Endodermal cell (in vitro differentiated cells): ENCODE results near the gene CTTNBP2NL. TPM values are rescaled to one million over a fixed set of nuclear protein-coding genes. Genes with fewer than 3 reads are reported as not detected.

Experiments used
- DNase-seq: peaks from one replicate; pipeline ENCODE4 v3.0.0-alpha.2; 2017
- H3K27ac ChIP-seq: 2 replicates; pipeline ENCODE4 v1.5.1; 2013; ENCODE audit warnings: mild to moderate bottlenecking, low read depth, low read length, moderate library complexity
- H3K27me3 ChIP-seq: 2 replicates; pipeline ENCODE4 v1.6.1; 2013; ENCODE audit warnings: mild to moderate bottlenecking, low read length, moderate library complexity; ENCODE audit not compliant: insufficient read depth, control insufficient read depth, poor library complexity, severe bottlenecking
- H3K36me3 ChIP-seq: 2 replicates; pipeline ENCODE4 v1.7.0; 2013; ENCODE audit warnings: mild to moderate bottlenecking, low read length, moderate library complexity; ENCODE audit not compliant: control insufficient read depth, insufficient read depth
- H3K4me1 ChIP-seq: one replicate; pipeline ENCODE4 v1.7.0; 2013; ENCODE audit warnings: low read length; ENCODE audit not compliant: control insufficient read depth, insufficient read depth
- H3K4me3 ChIP-seq: 2 replicates; pipeline ENCODE4 v1.5.1; 2013; ENCODE audit warnings: mild to moderate bottlenecking, low read length, moderate library complexity
- H3K9ac ChIP-seq: 2 replicates; pipeline ENCODE4 v1.6.1; 2013; ENCODE audit warnings: mild to moderate bottlenecking, low read length, moderate library complexity; ENCODE audit not compliant: poor library complexity, severe bottlenecking; ENCODE audit errors: extremely low read depth
- H3K9me3 ChIP-seq: 2 replicates; pipeline ENCODE4 v1.6.1; 2013; ENCODE audit warnings: mild to moderate bottlenecking, low read length, moderate library complexity; ENCODE audit not compliant: control insufficient read depth
- H3K27ac Mint-ChIP-seq: 2 replicates; pipeline ENCODE4 v1.8.0; 2020; ENCODE audit warnings: mixed read lengths
- H3K27me3 Mint-ChIP-seq: 2 replicates; pipeline ENCODE4 v1.8.0; 2021; ENCODE audit warnings: mild to moderate bottlenecking, mixed read lengths; ENCODE audit not compliant: insufficient read depth
- H3K36me3 Mint-ChIP-seq: 2 replicates; pipeline ENCODE4 v1.8.0; 2020; ENCODE audit warnings: low read depth, mixed read lengths
- H3K4me1 Mint-ChIP-seq: 2 replicates; pipeline ENCODE4 v1.8.0; 2020; ENCODE audit warnings: mixed read lengths
- H3K4me3 Mint-ChIP-seq: 2 replicates; pipeline ENCODE4 v1.8.0; 2020; ENCODE audit warnings: mild to moderate bottlenecking, moderate library complexity, mixed read lengths
- H3K9me3 Mint-ChIP-seq: 2 replicates; pipeline ENCODE4 v1.8.0; 2020; ENCODE audit warnings: mild to moderate bottlenecking, mixed read lengths
- WGBS, 2 experiments: methylation state at CpG; one replicate each; pipeline versions ENCODE4 v1.1.5 to v1.1.7; 2013; ENCODE audit warnings: missing lambda C conversion rate in 2 of 2, mixed read lengths in 1 of 2; ENCODE audit not compliant: insufficient coverage in 1 of 2, insufficient read length in 1 of 2; 5-methylcytosine and 5-hydroxymethylcytosine counted together
- total RNA-seq, 2 donors: library from RNA; stranded (reverse); fragmentation: NEBNext Ultra II Directional in 1 of 2; extraction: Animal tissue kit (Norgen Biotek cat#: 25700) in 1 of 2; gene quantifications; 2 replicates in 1 of 2; 3 replicates in 1 of 2; pipeline ENCODE4 v1.2.1, GENCODE V29; 2021
- TF ChIP-seq, protein P1 (sequence below): fragments of 200-600 bp; sonication (generic); conservative IDR thresholded peaks from 2 replicates; pipeline ENCODE4 v1.5.0; 2021; ENCODE audit warnings: antibody characterized with exemption, mild to moderate bottlenecking

The CTTNBP2NL gene
- total RNA-seq, 2 donors from 2014 or later: 36.0 to 41.5 TPM

DNA sequence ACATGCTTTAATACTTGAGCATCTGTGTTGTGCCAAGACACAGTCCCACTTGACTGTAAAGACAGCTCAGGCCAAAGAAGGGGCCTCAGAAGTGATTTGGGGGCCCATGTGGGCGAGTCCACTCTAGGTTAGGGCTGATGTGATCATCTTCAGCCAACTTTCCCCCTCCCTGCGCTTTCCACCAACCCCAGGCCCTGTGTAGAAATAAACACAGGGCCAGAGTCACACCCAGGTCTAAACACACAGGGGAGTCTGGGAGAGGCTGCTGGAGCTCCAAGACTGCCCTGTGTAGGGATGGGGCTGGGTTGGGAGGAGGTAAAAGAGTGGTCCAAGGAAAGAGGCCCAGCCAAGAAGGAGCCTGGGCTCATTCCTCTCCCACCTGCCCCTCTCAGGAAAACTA lies 110.3 kb downstream of the CTTNBP2NL start:
- H3K4me1 Mint-ChIP-seq: peaks cover 22% of the 10 kb centered on the region
- peaks cover 93% of the 10 kb centered on the region for H3K27me3 Mint-ChIP-seq

GRCh38 chr1:112506731-112507130 lies 110.7 kb downstream of the CTTNBP2NL start:
- H3K4me1 Mint-ChIP-seq: peaks cover 21% of the 10 kb centered on the region
- TF ChIP-seq, protein P1, sequence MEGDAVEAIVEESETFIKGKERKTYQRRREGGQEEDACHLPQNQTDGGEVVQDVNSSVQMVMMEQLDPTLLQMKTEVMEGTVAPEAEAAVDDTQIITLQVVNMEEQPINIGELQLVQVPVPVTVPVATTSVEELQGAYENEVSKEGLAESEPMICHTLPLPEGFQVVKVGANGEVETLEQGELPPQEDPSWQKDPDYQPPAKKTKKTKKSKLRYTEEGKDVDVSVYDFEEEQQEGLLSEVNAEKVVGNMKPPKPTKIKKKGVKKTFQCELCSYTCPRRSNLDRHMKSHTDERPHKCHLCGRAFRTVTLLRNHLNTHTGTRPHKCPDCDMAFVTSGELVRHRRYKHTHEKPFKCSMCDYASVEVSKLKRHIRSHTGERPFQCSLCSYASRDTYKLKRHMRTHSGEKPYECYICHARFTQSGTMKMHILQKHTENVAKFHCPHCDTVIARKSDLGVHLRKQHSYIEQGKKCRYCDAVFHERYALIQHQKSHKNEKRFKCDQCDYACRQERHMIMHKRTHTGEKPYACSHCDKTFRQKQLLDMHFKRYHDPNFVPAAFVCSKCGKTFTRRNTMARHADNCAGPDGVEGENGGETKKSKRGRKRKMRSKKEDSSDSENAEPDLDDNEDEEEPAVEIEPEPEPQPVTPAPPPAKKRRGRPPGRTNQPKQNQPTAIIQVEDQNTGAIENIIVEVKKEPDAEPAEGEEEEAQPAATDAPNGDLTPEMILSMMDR: no peak
- no peak overlapping the region for H3K4me3 ChIP-seq
- no peaks in the 10 kb centered on the region for H3K36me3 Mint-ChIP-seq
- H3K27me3 ChIP-seq: peaks cover 99% of the 10 kb centered on the region
- no peak for DNase-seq
- H3K27me3 Mint-ChIP-seq: peaks cover 93% of the 10 kb centered on the region
- no peaks in the 10 kb centered on the region for H3K36me3 ChIP-seq
- no peak overlapping the region for H3K27ac ChIP-seq
- H3K4me1 ChIP-seq: no peaks in the 10 kb centered on the region
- H3K4me3 Mint-ChIP-seq: no peak overlapping the region
- no peak overlapping the region for H3K9ac ChIP-seq
- no peaks in the 10 kb centered on the region for H3K9me3 ChIP-seq
- no peaks in the 10 kb centered on the region for H3K9me3 Mint-ChIP-seq
- 91 to 94% methylated on average over 7 to 8 of the region's 8 CpGs for WGBS, 2 experiments
- H3K27ac Mint-ChIP-seq: no peak overlapping the region

More for the DNA sequence above, 110.3 kb downstream of the CTTNBP2NL start:
- WGBS, 2 experiments: 93% methylated on average over 1 of the region's 2 CpGs; no CpG with 5 or more reads in 1 of the 2 experiments
- Mint-ChIP-seq H3K9me3 (no peaks in the 10 kb centered on the region), H3K4me3 (no peak overlapping the region), H3K27ac (no peak overlapping the region), H3K36me3 (no peaks in the 10 kb centered on the region)
- DNase-seq: no peak
- H3K27ac ChIP-seq: no peak overlapping the region
- H3K27me3 ChIP-seq: peaks cover 99% of the 10 kb centered on the region
- no peak overlapping the region for H3K9ac ChIP-seq
- TF ChIP-seq, protein P1: no peak
- H3K9me3 ChIP-seq: no peaks in the 10 kb centered on the region
- no peak overlapping the region for H3K4me3 ChIP-seq
- no peaks in the 10 kb centered on the region for H3K36me3 ChIP-seq
- no peaks in the 10 kb centered on the region for H3K4me1 ChIP-seq

DNA sequence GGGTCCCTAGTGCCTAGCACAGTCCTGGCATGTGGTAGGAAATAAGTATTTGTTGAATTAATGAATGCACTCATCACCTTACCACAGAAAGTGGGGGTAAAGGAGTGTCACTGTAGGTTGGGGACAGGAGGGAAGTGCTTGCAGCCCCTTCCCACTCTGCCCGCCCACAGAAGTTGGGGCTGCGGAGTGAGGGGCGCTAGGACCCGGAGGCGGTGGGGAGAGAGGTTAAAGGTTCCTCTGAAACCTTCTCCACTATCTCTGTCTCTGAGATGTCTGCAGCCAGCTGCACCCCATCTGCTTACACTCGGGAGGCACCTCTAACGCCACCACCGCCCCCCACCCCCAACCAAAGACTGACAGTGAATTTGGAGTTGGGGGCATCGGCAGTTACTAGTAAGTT lies 111.3 kb downstream of the CTTNBP2NL start:
- H3K4me1 Mint-ChIP-seq: peaks cover 19% of the 10 kb centered on the region
- Histone ChIP-seq H3K9ac (no peak overlapping the region), H3K9me3 (no peaks in the 10 kb centered on the region), H3K36me3 (no peaks in the 10 kb centered on the region), H3K27me3 (peaks cover 96% of the 10 kb centered on the region), H3K4me3 (peak overlapping the region; percentile 80), H3K27ac (no peak overlapping the region), H3K4me1 (no peaks in the 10 kb centered on the region)
- peaks cover 95% of the 10 kb centered on the region for H3K27me3 Mint-ChIP-seq
- no peaks in the 10 kb centered on the region for H3K36me3 Mint-ChIP-seq
- no peak for DNase-seq
- no peaks in the 10 kb centered on the region for H3K9me3 Mint-ChIP-seq
- TF ChIP-seq, protein P1: no peak
- 33 to 76% methylated on average over 1 to 9 of the region's 9 CpGs for WGBS, 2 experiments
- no peak overlapping the region for H3K27ac Mint-ChIP-seq
- H3K4me3 Mint-ChIP-seq: peak overlapping the region; percentile 61
